Peyer's patch (tissue), 4 donors: ENCODE results near the gene GFI1.

ENCODE experiments used
- POLR2A ChIP-seq, 2 donors: fragments of 450-650 bp; IDR thresholded peaks; one replicate each; pipeline ENCODE4 v1.5.1; 2017; ENCODE audit warnings: antibody characterized with exemption in 2 of 2, mild to moderate bottlenecking in 2 of 2, moderate library complexity in 2 of 2
- TF ChIP-seq, protein P1 (sequence below), 6 experiments: fragments of 450-650 bp in 4 of 6; fragments of 200-600 bp in 2 of 6; sonication (generic) in 1 of 6; IDR thresholded peaks; one replicate each; pipeline ENCODE4 v1.5.1; 2017 to 2019; ENCODE audit warnings: antibody characterized with exemption in 6 of 6, mild to moderate bottlenecking in 3 of 6, moderate library complexity in 1 of 6

DNA sequence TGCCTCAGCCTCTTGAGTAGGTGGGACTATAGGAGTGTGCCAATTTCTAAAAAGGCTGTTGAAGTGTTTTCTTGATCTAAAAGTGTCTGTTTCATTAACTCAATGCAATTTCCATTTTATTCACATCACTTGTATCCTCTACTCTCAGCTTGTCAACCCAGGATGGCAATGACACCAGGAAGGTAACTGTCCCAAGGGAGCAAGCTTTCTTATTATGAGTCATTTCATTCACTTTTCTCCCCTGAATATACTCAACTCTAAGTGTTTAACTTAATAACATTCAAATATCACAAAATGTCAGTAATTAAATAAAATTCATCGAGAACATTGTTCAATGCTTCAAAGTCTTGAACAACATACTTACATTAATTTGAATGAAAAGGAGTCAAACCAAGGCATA lies 22.9 kb upstream of the GFI1 start:
- no peak for TF ChIP-seq POLR2A (IDR thresholded peaks at IDR 0.05)
- TF ChIP-seq, protein P1, sequence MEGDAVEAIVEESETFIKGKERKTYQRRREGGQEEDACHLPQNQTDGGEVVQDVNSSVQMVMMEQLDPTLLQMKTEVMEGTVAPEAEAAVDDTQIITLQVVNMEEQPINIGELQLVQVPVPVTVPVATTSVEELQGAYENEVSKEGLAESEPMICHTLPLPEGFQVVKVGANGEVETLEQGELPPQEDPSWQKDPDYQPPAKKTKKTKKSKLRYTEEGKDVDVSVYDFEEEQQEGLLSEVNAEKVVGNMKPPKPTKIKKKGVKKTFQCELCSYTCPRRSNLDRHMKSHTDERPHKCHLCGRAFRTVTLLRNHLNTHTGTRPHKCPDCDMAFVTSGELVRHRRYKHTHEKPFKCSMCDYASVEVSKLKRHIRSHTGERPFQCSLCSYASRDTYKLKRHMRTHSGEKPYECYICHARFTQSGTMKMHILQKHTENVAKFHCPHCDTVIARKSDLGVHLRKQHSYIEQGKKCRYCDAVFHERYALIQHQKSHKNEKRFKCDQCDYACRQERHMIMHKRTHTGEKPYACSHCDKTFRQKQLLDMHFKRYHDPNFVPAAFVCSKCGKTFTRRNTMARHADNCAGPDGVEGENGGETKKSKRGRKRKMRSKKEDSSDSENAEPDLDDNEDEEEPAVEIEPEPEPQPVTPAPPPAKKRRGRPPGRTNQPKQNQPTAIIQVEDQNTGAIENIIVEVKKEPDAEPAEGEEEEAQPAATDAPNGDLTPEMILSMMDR (IDR thresholded peaks at IDR 0.05) = no peak
